ENCODE data around the gene FARP1.

Gene FARP1

GRCh38 chr13:98451676-98452470, 309.0 kb downstream of the FARP1 start:
- in situ Hi-C loops (cut with MboI; ENCODE audit: low sequenced_read_pairs, unreplicated experiment), result no loop called here
- DNase-seq (ENCODE audit: low spot score), result no peak
- TF ChIP-seq CTCF (IDR thresholded peaks at IDR 0.05; ENCODE audit: borderline replicate concordance, control extremely low read depth, extremely low read depth, insufficient read depth, missing control alignments), result no peak

DNA sequence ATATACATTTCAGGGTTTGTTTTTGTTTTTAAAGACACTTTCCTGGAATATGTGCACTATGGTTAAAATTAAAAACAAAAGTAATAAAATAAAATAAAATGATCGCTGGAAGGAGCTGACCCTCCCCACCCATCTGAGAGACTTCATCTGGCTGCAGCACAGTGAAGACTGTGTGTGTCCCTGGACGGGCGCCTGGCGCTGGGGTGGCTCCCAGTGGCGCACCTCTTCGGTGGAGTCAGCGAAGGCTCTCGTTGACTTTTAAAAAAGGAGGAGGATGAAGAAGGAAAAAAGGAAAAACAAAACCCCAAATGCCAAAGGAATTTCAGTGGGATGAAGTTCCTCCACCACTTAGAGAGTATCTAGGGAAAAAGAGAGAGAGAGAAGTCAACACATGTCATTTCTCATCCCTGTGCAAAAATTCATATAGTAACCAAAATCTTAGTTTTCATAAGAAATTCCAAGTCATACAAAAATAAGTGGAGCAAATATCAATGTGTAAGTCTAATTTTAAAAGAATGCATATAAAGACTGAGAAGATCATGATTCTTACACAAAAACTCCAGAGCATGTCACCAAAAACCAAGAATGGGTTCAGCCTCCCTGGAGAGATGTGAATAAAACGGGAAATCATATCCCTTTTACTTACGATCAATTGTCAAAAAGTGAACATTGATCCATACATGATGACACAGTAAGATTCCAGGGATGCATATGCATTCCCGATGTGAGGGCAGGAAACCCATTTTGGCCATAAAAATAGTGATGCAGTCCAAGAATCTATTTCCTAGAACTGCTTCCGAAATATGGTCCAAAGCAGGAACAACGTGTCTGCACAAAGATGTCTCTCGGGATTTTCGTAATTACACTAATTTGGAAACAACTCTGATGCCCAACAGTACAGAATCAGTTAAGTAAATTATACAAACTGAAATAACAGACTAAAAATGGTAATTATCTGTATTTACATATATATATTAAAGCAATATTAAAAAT, 310.3 kb downstream of the FARP1 start:
- TF ChIP-seq CTCF (IDR thresholded peaks at IDR 0.05; ENCODE audit: borderline replicate concordance, control extremely low read depth, extremely low read depth, insufficient read depth, missing control alignments), result no peak
- DNase-seq (ENCODE audit: low spot score), result no peak
- in situ Hi-C loops (cut with MboI; ENCODE audit: low sequenced_read_pairs, unreplicated experiment), result no loop called here

DNA sequence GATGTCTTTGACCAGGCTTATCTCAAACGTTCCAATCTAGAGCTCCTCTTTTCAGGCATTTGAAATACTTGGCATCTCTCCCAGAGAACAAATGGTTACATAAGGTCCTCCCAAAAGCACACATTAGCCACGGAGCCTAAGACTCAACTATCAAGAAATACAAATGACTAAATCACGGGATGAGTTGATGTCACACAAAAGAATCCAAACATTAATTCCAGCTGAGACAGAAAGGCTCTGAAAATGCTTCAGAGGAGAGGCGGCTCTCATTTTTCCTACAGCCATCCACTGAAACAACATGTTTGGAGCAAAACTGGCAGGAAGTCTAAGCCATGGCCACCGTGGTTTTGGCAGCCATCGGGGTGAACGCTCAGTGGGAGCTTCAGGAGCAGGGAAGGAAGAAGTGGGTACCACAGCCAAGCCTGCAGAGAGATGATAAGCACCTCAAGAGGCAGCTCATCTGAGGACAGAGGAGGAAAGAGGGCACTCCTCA, 311.5 kb downstream of the FARP1 start:
- DNase-seq (ENCODE audit: low spot score), result no peak
- in situ Hi-C loops (cut with MboI; ENCODE audit: low sequenced_read_pairs, unreplicated experiment), result no loop called here

DNA sequence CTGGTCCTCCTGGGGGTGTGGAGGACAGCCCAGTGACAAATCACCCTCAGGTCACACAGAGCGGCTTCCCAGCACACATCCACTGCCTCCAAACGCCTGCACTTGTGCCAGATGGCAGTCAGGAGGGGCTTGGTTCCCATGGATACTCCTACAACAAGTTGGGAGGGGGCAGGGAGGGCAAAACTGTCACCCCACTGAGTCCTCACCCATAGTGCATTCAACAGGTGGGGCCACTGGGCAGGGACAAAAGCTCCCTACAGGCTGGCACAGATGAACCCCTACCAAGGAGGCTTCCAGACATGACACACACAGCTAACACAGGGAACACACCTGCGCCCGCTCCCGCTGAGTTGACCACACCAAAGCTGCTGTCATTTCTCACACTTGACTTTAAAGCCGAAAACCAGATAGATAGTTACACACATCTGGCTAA, 313.5 kb downstream of the FARP1 start:
- no peak for DNase-seq (ENCODE audit: low spot score)
- in situ Hi-C loops (cut with MboI; ENCODE audit: low sequenced_read_pairs, unreplicated experiment), result no loop called here
- no peak for TF ChIP-seq CTCF (IDR thresholded peaks at IDR 0.05; ENCODE audit: borderline replicate concordance, control extremely low read depth, extremely low read depth, insufficient read depth, missing control alignments)

More for the DNA sequence above, 311.5 kb downstream of the FARP1 start:
- TF ChIP-seq CTCF (IDR thresholded peaks at IDR 0.05; ENCODE audit: borderline replicate concordance, control extremely low read depth, extremely low read depth, insufficient read depth, missing control alignments), result no peak

GRCh38 chr13:98457053-98457452, 314.2 kb downstream of the FARP1 start:
- in situ Hi-C loops (cut with MboI; ENCODE audit: low sequenced_read_pairs, unreplicated experiment), result no loop called here
- no peak for DNase-seq (ENCODE audit: low spot score)
- no peak for TF ChIP-seq CTCF (IDR thresholded peaks at IDR 0.05; ENCODE audit: borderline replicate concordance, control extremely low read depth, extremely low read depth, insufficient read depth, missing control alignments)

DNA sequence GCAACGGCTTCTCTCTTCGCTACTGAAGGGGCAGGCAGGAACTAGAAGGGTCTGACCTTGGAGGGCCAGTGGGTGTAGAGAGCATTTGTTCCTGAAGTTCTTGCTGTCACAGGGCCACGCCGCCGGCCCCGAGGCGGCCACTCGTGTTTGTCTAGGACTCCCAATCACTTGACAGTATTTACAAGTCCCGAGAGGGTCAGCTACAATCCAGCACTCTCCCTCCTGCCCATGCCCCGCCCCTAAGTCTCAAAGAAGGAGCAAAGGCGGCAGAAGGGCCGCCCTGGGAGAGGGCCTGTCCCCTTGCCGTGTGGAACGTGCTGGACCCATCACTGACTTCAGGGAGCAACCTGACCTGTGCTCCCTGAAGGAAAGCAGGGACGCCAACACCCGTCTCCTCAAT, 315.5 kb downstream of the FARP1 start:
- TF ChIP-seq CTCF (IDR thresholded peaks at IDR 0.05; ENCODE audit: borderline replicate concordance, control extremely low read depth, extremely low read depth, insufficient read depth, missing control alignments), result no peak
- no peak for DNase-seq (ENCODE audit: low spot score)

More for the DNA sequence above, 315.5 kb downstream of the FARP1 start:
- in situ Hi-C loops (cut with MboI; ENCODE audit: low sequenced_read_pairs, unreplicated experiment), result no loop called here
